A673 (cell line): ENCODE measurements around the gene FNDC1. TPM values are rescaled to one million over a fixed set of nuclear protein-coding genes. Genes with fewer than 3 reads are reported as not detected.

ENCODE experiments used
- BruUV-seq: library from RNA; stranded (reverse); fragments of 400-500 nt; replicated peaks from 2 replicates; lab custom pipeline; 2021; lab: Mats Ljungman, UMichigan
- CTCF ChIA-PET: fragments of 300-600 bp; sonication (Branson Sonifier 250); formaldehyde crosslinking; loops from one replicate; lab custom pipeline; 2022; ENCODE audit warnings: antibody characterized with exemption; lab: Charles Lee
- POLR2A ChIA-PET: fragments of 300-600 bp; sonication (Branson Sonifier 250); formaldehyde crosslinking; loops from one replicate; lab custom pipeline; 2022; ENCODE audit warnings: antibody characterized with exemption; ENCODE audit not compliant: low non-redundant PET; lab: Charles Lee
- DNase-seq: peaks from one replicate; pipeline ENCODE4 v3.0.0-alpha.2; 2015; ENCODE audit warnings: low spot score
- H3K27ac ChIP-seq: fragments of 200-600 bp; sonication (generic); 2 replicates; pipeline ENCODE4 v1.5.1; 2016; ENCODE audit warnings: mixed run types, low read depth, mild to moderate bottlenecking, mixed read lengths, antibody characterized with exemption, low read length; ENCODE audit not compliant: poor library complexity, severe bottlenecking
- H3K27me3 ChIP-seq: fragments of 200-600 bp; sonication (generic); replicated peaks from 2 replicates; pipeline ENCODE4 v1.6.1; 2017; ENCODE audit warnings: mixed run types, low read depth, mild to moderate bottlenecking, mixed read lengths, antibody characterized with exemption, low read length; ENCODE audit not compliant: insufficient read depth, poor library complexity
- H3K36me3 ChIP-seq: fragments of 200-600 bp; sonication (generic); 2 replicates; pipeline ENCODE4 v1.6.1; 2016; ENCODE audit warnings: mixed run types, mild to moderate bottlenecking, mixed read lengths, antibody characterized with exemption, low read length; ENCODE audit not compliant: insufficient read depth, poor library complexity, severe bottlenecking
- H3K4me1 ChIP-seq: fragments of 200-600 bp; sonication (generic); 2 replicates; pipeline ENCODE4 v1.6.1; 2017; ENCODE audit warnings: mixed run types, mild to moderate bottlenecking, mixed read lengths, antibody characterized with exemption, low read length; ENCODE audit not compliant: insufficient read depth, poor library complexity, severe bottlenecking
- H3K4me3 ChIP-seq: fragments of 200-600 bp; sonication (generic); 2 replicates; pipeline ENCODE4 v1.5.1; 2016; ENCODE audit warnings: low read depth, mixed run types, mild to moderate bottlenecking, mixed read lengths, low read length; ENCODE audit not compliant: poor library complexity, severe bottlenecking
- H3K9me3 ChIP-seq: fragments of 200-600 bp; sonication (generic); 2 replicates; pipeline ENCODE4 v1.6.1; 2016; ENCODE audit warnings: mixed run types, low read depth, mild to moderate bottlenecking, mixed read lengths, antibody characterized with exemption, low read length; ENCODE audit not compliant: poor library complexity, severe bottlenecking
- CTCF ChIP-seq: fragments of 300-800, 200-600 bp; sonication (generic); conservative IDR thresholded peaks from 2 replicates; pipeline ENCODE4 v1.5.1; 2017; ENCODE audit warnings: low read depth, mild to moderate bottlenecking, antibody characterized with exemption, low read length, moderate library complexity, mixed read lengths
- EZH2 ChIP-seq: fragments of 200-600 bp; sonication (generic); IDR thresholded peaks from 2 replicates; pipeline ENCODE4 v1.6.1; 2017; ENCODE audit warnings: borderline replicate concordance, low read depth, mild to moderate bottlenecking, mixed read lengths, antibody characterized with exemption, low read length; ENCODE audit not compliant: poor library complexity, severe bottlenecking
- intact Hi-C: fragments of 100-400 bp; cut with micrococcal nuclease; formaldehyde crosslinking; loops from one replicate; pipeline ENCODE4 v1.10.0; 2022; ENCODE audit not compliant: unreplicated experiment
- total RNA-seq: library from RNA; stranded (reverse); gene quantifications from 2 replicates; pipeline ENCODE4 v1.2.3, GENCODE V29; 2021

Gene FNDC1
- total RNA-seq, 1 experiment from 2014 or later = not detected

- H3K36me3 ChIP-seq = no peaks in the 10 kb centered on the region
- H3K4me3 ChIP-seq = no peak overlapping the region
- intact Hi-C loops = no loop called here
- H3K9me3 ChIP-seq = no peaks in the 10 kb centered on the region
- no TSS peak for BruUV-seq
- TF ChIP-seq EZH2 = no peak
- TF ChIP-seq CTCF = no peak
- ChIA-PET POLR2A (no interaction called here), CTCF (no interaction called here)
- peaks cover 3% of the 10 kb centered on the region for H3K27me3 ChIP-seq
- no peak overlapping the region for H3K27ac ChIP-seq
- DNase-seq = peak; percentile 35
- no peaks in the 10 kb centered on the region for H3K4me1 ChIP-seq
These were observed 98.0 kb downstream of the FNDC1 start for GRCh38 chr6:159267165-159267564.

- H3K4me3 ChIP-seq = no peak overlapping the region
- POLR2A ChIA-PET = no interaction called here
- no TSS peak for BruUV-seq
- H3K9me3 ChIP-seq = no peaks in the 10 kb centered on the region
- no peaks in the 10 kb centered on the region for H3K36me3 ChIP-seq
- no peak for TF ChIP-seq CTCF
- no peak for TF ChIP-seq EZH2
- no peak for DNase-seq
- CTCF ChIA-PET = no interaction called here
- H3K4me1 ChIP-seq = no peaks in the 10 kb centered on the region
- H3K27me3 ChIP-seq = peaks cover 3% of the 10 kb centered on the region
- intact Hi-C loops = no loop called here
- no peak overlapping the region for H3K27ac ChIP-seq
These were observed 99.3 kb downstream of the FNDC1 start for GRCh38 chr6:159268511-159268910.

- intact Hi-C loops = no loop called here
- DNase-seq = no peak
- TF ChIP-seq EZH2 (no peak), CTCF (no peak)
- no peak overlapping the region for H3K27ac ChIP-seq
- H3K4me1 ChIP-seq = no peaks in the 10 kb centered on the region
- H3K27me3 ChIP-seq = no peaks in the 10 kb centered on the region
- no peaks in the 10 kb centered on the region for H3K9me3 ChIP-seq
- ChIA-PET POLR2A (no interaction called here), CTCF (no interaction called here)
- BruUV-seq = no TSS peak
- H3K4me3 ChIP-seq = no peak overlapping the region
- H3K36me3 ChIP-seq = no peaks in the 10 kb centered on the region
These were observed 102.1 kb downstream of the FNDC1 start for GRCh38 chr6:159271257-159271656.
